NCI-H187 treated with DMSO at 0.1 percent for 48 hours (cell line): Measurements from ENCODE around the gene NDUFB2.
"Not testable (repeated sequence)": the region's sequence is repeated elsewhere in the genome, so short reads cannot be mapped to it uniquely, and the experiment has no call there.

Experiments
- DNase-seq: peaks from one replicate; lab custom pipeline; 2025; lab: John Stamatoyannopoulos, UW

Gene NDUFB2

GRCh38 chr7:140672382-140673062 is 24.0 kb upstream of the NDUFB2 start, which contains the start of gene ADCK2:
Gene ADCK2, plus strand, starts transcription at chr7:140672945. Its CDS starts 386 bp downstream, at chr7:140673331.
- DNase-seq: no peak

GRCh38 chr7:140673063-140673773 is 23.3 kb upstream of the NDUFB2 start:
- no peak for DNase-seq

GRCh38 chr7:140673774-140674155 is 22.7 kb upstream of the NDUFB2 start:
- no peak for DNase-seq

- DNase-seq: no peak
Measured at GRCh38 chr7:140674356-140674800, 22.1 kb upstream of the NDUFB2 start.

GRCh38 chr7:140674899-140675701 is 21.4 kb upstream of the NDUFB2 start:
- no peak for DNase-seq

- DNase-seq: no peak
Measured at GRCh38 chr7:140675726-140676125, 20.8 kb upstream of the NDUFB2 start.

GRCh38 chr7:140676306-140676705 is 20.2 kb upstream of the NDUFB2 start:
- no peak for DNase-seq

GRCh38 chr7:140676956-140677355 is 19.6 kb upstream of the NDUFB2 start:
- DNase-seq: not testable (repeated sequence)

- no peak for DNase-seq
Measured at GRCh38 chr7:140677496-140677895, 19.0 kb upstream of the NDUFB2 start.

GRCh38 chr7:140678081-140678815 is 18.3 kb upstream of the NDUFB2 start:
- no peak for DNase-seq

GRCh38 chr7:140678816-140679130 is 17.7 kb upstream of the NDUFB2 start:
- no peak for DNase-seq

GRCh38 chr7:140679186-140679585 is 17.3 kb upstream of the NDUFB2 start:
- DNase-seq: no peak

GRCh38 chr7:140680886-140681285 is 15.6 kb upstream of the NDUFB2 start:
- no peak for DNase-seq

GRCh38 chr7:140681766-140682165 is 14.7 kb upstream of the NDUFB2 start:
- no peak for DNase-seq

GRCh38 chr7:140683657-140684056 is 12.9 kb upstream of the NDUFB2 start:
- DNase-seq: no peak

GRCh38 chr7:140684066-140684950 is 12.2 kb upstream of the NDUFB2 start:
- no peak for DNase-seq

- DNase-seq: no peak
Measured at GRCh38 chr7:140685407-140686087, 11.0 kb upstream of the NDUFB2 start.

GRCh38 chr7:140686921-140687320 is 9.6 kb upstream of the NDUFB2 start:
- DNase-seq: no peak

GRCh38 chr7:140688341-140688740 is 8.2 kb upstream of the NDUFB2 start:
- no peak for DNase-seq
